Measurements from ENCODE around the gene SPRED2.

DNA sequence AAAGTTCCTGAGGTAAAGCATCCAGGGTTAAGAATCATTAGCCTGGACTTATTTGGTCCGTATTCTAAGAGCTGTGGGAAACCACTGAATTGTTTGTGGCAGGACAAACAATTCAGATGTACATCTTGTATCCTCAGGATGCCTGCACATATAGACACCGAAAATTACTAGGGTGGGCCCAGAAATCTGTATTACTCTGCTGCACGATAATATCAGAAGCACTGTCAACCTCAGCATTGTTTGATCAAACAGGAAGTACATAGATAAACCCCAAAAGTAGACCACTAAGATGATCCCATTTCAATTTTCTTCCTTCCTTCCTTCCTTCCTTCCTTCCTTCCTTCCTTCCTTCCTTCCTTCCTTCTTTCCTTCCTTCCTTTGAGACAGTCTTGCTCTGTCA is 34.2 kb upstream of the SPRED2 start:
- TF ChIP-seq, protein P1, sequence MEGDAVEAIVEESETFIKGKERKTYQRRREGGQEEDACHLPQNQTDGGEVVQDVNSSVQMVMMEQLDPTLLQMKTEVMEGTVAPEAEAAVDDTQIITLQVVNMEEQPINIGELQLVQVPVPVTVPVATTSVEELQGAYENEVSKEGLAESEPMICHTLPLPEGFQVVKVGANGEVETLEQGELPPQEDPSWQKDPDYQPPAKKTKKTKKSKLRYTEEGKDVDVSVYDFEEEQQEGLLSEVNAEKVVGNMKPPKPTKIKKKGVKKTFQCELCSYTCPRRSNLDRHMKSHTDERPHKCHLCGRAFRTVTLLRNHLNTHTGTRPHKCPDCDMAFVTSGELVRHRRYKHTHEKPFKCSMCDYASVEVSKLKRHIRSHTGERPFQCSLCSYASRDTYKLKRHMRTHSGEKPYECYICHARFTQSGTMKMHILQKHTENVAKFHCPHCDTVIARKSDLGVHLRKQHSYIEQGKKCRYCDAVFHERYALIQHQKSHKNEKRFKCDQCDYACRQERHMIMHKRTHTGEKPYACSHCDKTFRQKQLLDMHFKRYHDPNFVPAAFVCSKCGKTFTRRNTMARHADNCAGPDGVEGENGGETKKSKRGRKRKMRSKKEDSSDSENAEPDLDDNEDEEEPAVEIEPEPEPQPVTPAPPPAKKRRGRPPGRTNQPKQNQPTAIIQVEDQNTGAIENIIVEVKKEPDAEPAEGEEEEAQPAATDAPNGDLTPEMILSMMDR (conservative IDR thresholded peaks at IDR 0.05 in 1 of 2, IDR thresholded peaks at IDR 0.05 in 1 of 2; ENCODE audit: extremely low read depth in 1 of 2, insufficient read depth in 1 of 2, low read depth in 1 of 2, low read length in 2 of 2): no peak
- TF ChIP-seq EZH2 (IDR thresholded peaks at IDR 0.05; ENCODE audit: borderline replicate concordance, low read length): no peak
